Keratinocyte (primary cell): ENCODE data around the gene FAM153A.
"Not testable (repeated sequence)": the region's sequence is repeated elsewhere in the genome, so short reads cannot be mapped to it uniquely, and the experiment has no call there.

Source experiments
- EZH2 ChIP-seq: IDR thresholded peaks from one replicate; pipeline ENCODE4 v1.6.1; 2012; ENCODE audit warnings: inconsistent platforms, mild to moderate bottlenecking, low read length, moderate library complexity
- TF ChIP-seq, protein P1 (sequence below), 3 experiments: IDR thresholded peaks in 1 of 3; conservative IDR thresholded peaks in 1 of 3; optimal IDR thresholded peaks in 1 of 3; 2 replicates in 2 of 3; 3 replicates in 1 of 3; pipeline versions ENCODE3 to v1.5.1; 2011; ENCODE audit warnings: low read length in 3 of 3, mild to moderate bottlenecking in 3 of 3, moderate library complexity in 2 of 3, control low read depth in 1 of 3, inconsistent platforms in 1 of 3; ENCODE audit not compliant: insufficient read depth in 2 of 3; ENCODE audit errors: extremely low read depth in 1 of 3

DNA sequence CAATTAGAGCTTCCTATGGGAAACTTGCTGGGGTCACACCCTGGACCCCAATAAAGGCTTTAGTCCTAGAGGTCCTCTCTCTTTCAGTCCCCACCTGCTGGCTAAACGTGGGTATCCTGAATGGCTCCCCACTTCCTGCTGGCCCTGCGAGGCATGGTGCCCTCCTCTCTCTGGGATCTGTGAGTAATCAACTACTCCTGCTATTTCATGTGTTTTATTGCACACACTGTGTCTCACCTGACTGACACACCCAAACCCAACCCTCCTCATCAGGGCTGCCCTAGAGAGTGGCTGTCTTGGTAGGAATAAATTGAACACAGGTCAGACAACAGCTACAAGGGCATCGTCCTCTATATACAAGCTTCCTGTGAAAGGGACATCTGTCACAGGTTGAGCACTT lies 39.8 kb upstream of the FAM153A start:
- not testable (repeated sequence) for TF ChIP-seq EZH2
- TF ChIP-seq, protein P1, sequence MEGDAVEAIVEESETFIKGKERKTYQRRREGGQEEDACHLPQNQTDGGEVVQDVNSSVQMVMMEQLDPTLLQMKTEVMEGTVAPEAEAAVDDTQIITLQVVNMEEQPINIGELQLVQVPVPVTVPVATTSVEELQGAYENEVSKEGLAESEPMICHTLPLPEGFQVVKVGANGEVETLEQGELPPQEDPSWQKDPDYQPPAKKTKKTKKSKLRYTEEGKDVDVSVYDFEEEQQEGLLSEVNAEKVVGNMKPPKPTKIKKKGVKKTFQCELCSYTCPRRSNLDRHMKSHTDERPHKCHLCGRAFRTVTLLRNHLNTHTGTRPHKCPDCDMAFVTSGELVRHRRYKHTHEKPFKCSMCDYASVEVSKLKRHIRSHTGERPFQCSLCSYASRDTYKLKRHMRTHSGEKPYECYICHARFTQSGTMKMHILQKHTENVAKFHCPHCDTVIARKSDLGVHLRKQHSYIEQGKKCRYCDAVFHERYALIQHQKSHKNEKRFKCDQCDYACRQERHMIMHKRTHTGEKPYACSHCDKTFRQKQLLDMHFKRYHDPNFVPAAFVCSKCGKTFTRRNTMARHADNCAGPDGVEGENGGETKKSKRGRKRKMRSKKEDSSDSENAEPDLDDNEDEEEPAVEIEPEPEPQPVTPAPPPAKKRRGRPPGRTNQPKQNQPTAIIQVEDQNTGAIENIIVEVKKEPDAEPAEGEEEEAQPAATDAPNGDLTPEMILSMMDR (optimal IDR thresholded peaks at IDR 0.05 in 1 of 3, IDR thresholded peaks at IDR 0.05 in 1 of 3, conservative IDR thresholded peaks at IDR 0.05 in 1 of 3; ENCODE audit: extremely low read depth in 1 of 3, insufficient read depth in 2 of 3, low read length in 3 of 3), result not testable (repeated sequence)
